WTC11 (cell line): ENCODE results near the gene CD300A.

Source experiments
- ETV6 ChIP-seq: sonication (generic); formaldehyde crosslinking; IDR thresholded peaks from 2 replicates; pipeline ENCODE4 v1.8.1; 2022; ENCODE audit warnings: mild to moderate bottlenecking, missing genetic modification reagents
- JUN ChIP-seq: sonication (generic); formaldehyde crosslinking; IDR thresholded peaks from 2 replicates; pipeline ENCODE4 v1.8.0; 2023; ENCODE audit warnings: mild to moderate bottlenecking, missing genetic modification reagents
- TCF7 ChIP-seq: sonication (generic); formaldehyde crosslinking; IDR thresholded peaks from 2 replicates; pipeline ENCODE4 v1.8.0; 2022; ENCODE audit warnings: mild to moderate bottlenecking, low read depth, missing genetic modification reagents, moderate library complexity
- TEAD4 ChIP-seq: sonication (generic); formaldehyde crosslinking; IDR thresholded peaks from 2 replicates; pipeline ENCODE4 v1.8.0; 2022; ENCODE audit warnings: mild to moderate bottlenecking, missing genetic modification reagents
- ZNF121 ChIP-seq: sonication (generic); formaldehyde crosslinking; IDR thresholded peaks from 2 replicates; pipeline ENCODE4 v1.8.0; 2023; ENCODE audit warnings: missing genetic modification reagents
- TF ChIP-seq, protein P1 (sequence below): fragments of 200-600 bp; IDR thresholded peaks from 2 replicates; pipeline ENCODE4 v1.8.0; 2022; ENCODE audit warnings: antibody characterized with exemption
- TF ChIP-seq, protein P2 (sequence below): sonication (generic); formaldehyde crosslinking; IDR thresholded peaks from 2 replicates; pipeline ENCODE4 v1.8.0; 2022; ENCODE audit warnings: mild to moderate bottlenecking, missing genetic modification reagents
- TF ChIP-seq, protein P3 (sequence below): sonication (generic); formaldehyde crosslinking; IDR thresholded peaks from 2 replicates; pipeline ENCODE4 v1.8.1; 2022; ENCODE audit warnings: low read depth, mild to moderate bottlenecking, moderate library complexity, missing genetic modification reagents, borderline replicate concordance
- TF ChIP-seq, protein P4 (sequence below): sonication (generic); formaldehyde crosslinking; IDR thresholded peaks from 2 replicates; pipeline ENCODE4 v1.8.1; 2023; ENCODE audit warnings: mild to moderate bottlenecking, missing genetic modification reagents, moderate library complexity

DNA sequence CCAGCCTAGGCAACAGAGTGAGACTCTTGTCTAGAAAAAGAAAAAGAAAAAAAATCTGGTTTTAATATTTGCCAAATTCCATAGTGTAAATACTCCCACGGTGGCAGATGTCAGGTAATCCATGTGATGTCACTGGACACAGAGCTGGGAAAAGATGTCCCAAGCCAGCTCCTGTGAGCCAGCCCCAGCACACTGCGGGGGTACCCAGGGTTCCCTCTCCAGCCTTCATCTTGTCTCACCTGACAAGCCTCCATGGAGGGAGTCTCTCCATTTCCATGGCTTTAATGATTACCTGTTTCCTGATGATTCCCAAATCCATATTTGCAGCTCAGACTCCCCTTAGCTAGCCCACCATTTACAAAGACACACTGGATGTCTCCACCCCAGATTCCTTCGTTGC, 60.2 kb downstream of the CD300A start:
- TF ChIP-seq TCF7 (CRISPR knock-in tag) (no peak), ZNF121 (CRISPR knock-in tag) (no peak), JUN (CRISPR knock-in tag) (no peak), TEAD4 (CRISPR knock-in tag) (no peak), ETV6 (CRISPR knock-in tag) (no peak)
- TF ChIP-seq, protein P1, sequence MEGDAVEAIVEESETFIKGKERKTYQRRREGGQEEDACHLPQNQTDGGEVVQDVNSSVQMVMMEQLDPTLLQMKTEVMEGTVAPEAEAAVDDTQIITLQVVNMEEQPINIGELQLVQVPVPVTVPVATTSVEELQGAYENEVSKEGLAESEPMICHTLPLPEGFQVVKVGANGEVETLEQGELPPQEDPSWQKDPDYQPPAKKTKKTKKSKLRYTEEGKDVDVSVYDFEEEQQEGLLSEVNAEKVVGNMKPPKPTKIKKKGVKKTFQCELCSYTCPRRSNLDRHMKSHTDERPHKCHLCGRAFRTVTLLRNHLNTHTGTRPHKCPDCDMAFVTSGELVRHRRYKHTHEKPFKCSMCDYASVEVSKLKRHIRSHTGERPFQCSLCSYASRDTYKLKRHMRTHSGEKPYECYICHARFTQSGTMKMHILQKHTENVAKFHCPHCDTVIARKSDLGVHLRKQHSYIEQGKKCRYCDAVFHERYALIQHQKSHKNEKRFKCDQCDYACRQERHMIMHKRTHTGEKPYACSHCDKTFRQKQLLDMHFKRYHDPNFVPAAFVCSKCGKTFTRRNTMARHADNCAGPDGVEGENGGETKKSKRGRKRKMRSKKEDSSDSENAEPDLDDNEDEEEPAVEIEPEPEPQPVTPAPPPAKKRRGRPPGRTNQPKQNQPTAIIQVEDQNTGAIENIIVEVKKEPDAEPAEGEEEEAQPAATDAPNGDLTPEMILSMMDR: no peak
- TF ChIP-seq, protein P2, sequence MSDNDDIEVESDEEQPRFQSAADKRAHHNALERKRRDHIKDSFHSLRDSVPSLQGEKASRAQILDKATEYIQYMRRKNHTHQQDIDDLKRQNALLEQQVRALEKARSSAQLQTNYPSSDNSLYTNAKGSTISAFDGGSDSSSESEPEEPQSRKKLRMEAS (CRISPR knock-in tag): no peak
- TF ChIP-seq, protein P3, sequence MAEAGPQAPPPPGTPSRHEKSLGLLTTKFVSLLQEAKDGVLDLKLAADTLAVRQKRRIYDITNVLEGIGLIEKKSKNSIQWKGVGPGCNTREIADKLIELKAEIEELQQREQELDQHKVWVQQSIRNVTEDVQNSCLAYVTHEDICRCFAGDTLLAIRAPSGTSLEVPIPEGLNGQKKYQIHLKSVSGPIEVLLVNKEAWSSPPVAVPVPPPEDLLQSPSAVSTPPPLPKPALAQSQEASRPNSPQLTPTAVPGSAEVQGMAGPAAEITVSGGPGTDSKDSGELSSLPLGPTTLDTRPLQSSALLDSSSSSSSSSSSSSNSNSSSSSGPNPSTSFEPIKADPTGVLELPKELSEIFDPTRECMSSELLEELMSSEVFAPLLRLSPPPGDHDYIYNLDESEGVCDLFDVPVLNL (CRISPR knock-in tag): no peak
- TF ChIP-seq, protein P4, sequence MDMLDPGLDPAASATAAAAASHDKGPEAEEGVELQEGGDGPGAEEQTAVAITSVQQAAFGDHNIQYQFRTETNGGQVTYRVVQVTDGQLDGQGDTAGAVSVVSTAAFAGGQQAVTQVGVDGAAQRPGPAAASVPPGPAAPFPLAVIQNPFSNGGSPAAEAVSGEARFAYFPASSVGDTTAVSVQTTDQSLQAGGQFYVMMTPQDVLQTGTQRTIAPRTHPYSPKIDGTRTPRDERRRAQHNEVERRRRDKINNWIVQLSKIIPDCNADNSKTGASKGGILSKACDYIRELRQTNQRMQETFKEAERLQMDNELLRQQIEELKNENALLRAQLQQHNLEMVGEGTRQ (CRISPR knock-in tag): no peak
